Measurements from ENCODE around the gene ARHGAP26. TPM values are rescaled to one million over a fixed set of nuclear protein-coding genes. Genes with fewer than 3 reads are reported as not detected.
"Not testable (repeated sequence)": the region's sequence is repeated elsewhere in the genome, so short reads cannot be mapped to it uniquely, and the experiment has no call there.

Gene ARHGAP26
- polyA plus RNA-seq, 3 donors, result 9.5 to 14.5 (median 14.4) TPM

DNA sequence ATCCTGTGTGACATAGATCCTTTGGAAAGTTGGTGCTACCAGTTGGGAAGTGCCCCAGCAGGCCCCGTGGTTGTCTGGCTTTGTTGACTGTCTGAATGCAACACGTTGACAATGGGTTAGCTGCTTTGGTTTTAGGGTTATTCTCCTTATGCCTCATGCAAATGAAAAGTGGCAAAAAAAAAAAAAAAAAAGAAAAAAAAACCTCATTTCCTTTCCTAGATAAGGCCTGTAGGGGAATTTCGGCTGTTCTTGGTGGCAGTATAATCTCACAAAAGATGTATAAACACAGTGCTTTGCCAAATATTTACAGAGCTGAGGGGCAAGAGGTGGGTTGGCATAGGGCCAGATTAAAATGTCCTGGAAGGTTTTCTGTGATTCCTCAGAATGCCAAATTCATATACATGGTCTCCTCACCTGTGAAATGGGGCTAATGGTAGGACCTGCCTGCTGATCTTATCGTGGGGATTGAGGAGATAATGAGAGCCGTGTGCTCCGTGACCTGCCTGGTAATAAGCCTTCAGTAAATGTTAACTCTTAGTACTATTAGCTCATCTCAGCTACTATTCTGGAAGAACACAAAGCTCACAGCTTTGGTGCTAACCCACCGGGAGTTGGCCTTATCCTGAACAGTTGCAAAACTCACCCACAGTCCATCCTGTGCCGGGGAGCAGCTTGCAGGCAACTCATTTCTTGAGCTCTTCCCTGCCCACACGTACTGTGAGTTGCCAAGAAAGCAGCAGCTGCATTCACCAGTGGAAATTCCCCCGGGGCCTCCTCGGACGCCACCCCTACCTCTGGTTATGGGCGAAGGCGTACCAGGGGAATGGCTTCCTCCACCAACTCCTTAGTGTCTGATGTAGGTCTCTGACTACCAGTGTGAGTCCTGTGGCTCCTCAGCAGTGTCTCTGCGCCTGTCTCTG, 413.0 kb downstream of the ARHGAP26 start:
- DNase-seq, result no peak

DNA sequence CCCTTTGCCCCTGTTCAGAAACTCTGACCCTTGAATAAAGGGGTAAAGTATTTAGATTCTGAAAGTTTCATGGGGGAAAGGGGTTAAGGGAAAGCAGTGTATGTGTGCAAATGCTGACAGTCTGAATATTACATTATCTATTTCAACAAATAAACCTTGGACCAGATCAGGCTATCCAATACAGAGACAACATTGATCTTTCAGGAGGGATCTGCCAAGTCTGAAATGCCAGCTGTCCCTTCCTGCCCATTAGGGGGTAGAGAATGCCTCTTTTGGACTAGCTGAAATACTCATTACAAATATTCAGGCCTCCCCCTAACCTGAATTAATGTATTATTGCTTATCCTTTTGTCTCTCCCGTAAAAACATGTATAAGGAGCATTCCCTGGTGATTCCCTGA, 413.8 kb downstream of the ARHGAP26 start:
- DNase-seq, result no peak

- no peak for DNase-seq
Observed at GRCh38 chr5:143186623-143187022, 416.4 kb downstream of the ARHGAP26 start.

DNA sequence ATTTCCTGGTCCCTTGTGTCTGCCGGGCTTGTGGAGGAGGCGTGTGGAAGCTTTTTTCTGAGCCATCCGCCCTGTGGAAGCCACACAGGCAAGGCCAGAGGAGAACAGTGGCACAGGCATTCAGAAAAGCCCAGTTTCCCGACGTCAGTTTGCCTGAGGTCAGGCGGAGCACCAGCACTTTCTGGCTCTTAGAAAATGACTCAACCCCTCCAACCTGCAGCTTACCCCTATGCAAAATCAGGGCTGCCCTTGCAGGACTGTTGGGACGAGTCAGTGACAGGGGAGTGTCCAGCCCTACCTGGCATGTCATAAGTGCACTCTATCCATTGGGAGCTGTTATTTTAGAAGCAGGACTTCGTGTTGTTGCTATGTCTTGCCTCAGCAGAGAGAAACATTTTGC, 417.3 kb downstream of the ARHGAP26 start:
- DNase-seq, result no peak

DNA sequence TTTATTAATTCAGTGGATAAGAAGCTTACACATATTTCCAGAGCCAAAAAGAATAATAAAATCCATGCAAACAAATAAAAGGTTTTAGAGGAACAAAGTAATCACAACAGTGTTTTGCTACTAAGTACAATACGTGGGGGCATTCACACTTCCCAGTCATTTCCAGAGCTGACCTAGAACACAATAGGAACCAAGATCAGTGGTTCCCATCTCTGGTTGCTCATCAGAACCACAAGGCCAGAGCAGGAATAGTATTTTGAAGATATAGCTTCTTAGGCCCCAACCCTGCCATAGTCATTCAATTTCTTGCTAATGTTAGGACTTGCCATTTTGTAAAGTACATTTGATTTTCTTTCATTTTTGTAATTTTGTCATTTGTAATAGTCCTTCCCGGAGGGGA, 417.9 kb downstream of the ARHGAP26 start:
- no peak for DNase-seq

- DNase-seq, result no peak
Observed at GRCh38 chr5:143188692-143189091, 418.5 kb downstream of the ARHGAP26 start.

DNA sequence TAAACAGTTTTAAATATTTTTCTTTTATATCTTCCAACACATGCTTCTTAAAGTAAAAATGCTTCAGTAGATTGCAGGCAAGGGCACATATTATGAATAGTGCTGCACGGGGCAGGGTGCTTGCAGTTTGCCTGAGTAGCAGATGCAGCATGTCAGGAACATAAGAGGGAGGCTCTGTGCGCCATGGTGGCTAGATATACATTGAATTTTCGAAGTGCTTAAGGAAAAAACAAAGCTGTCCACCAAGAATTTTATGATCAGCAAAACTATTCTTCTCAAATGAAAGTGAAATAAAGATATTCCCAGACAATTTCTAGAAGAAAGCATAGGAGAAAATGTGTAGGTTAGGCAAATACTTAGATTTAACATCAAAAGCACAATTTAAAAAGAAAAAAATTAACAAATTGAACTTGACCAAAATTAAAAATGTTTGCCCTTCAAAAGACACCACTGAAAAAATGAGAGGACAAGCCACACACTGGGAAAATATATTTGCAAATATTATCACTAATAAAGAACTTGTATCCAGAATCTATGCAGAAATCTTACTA, 420.2 kb downstream of the ARHGAP26 start:
- no peak for DNase-seq

DNA sequence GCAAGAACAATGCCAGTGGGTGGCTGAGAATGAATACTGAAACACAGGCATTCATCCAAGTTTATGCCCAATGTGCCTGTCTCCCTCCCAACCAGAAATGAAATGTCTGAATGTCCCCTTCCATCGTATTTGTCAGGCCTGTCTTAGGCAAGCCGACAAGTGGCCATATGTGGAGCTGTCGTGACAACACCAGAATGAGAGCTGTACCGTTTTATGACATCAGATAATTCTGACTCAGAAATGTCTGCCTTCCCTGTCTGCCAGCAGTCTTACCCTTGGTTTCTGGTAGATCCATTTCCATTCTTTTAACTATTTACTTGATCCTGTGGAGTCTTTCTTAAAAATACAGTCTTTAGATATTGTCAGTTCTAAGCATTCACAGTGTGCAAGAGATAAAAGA, 421.5 kb downstream of the ARHGAP26 start:
- no peak for DNase-seq

- DNase-seq, result no peak
Observed at GRCh38 chr5:143192191-143192900, 422.2 kb downstream of the ARHGAP26 start.

GRCh38 chr5:143194206-143194605, 424.0 kb downstream of the ARHGAP26 start:
- DNase-seq, result no peak

- no peak for DNase-seq
Observed at GRCh38 chr5:143194713-143195112, 424.5 kb downstream of the ARHGAP26 start.

DNA sequence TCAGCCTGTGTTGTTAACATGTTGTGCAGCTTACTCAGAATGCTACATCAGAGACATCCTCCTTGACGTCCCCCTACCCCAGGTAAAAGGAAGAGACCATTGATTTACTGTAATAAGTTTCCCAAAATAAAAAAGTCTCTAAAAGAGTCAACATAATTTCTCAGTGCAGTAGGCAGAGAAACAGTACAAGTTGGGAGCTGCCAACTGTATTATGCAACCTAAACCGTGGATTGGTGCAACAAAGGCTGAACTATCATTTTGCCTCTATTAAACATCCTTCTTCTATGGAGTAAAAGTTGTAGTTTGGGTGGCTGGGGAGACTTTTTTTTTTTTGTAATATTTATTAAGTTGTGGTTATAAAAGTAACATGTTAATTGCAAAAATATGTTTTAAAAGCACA, 425.3 kb downstream of the ARHGAP26 start:
- DNase-seq, result no peak

DNA sequence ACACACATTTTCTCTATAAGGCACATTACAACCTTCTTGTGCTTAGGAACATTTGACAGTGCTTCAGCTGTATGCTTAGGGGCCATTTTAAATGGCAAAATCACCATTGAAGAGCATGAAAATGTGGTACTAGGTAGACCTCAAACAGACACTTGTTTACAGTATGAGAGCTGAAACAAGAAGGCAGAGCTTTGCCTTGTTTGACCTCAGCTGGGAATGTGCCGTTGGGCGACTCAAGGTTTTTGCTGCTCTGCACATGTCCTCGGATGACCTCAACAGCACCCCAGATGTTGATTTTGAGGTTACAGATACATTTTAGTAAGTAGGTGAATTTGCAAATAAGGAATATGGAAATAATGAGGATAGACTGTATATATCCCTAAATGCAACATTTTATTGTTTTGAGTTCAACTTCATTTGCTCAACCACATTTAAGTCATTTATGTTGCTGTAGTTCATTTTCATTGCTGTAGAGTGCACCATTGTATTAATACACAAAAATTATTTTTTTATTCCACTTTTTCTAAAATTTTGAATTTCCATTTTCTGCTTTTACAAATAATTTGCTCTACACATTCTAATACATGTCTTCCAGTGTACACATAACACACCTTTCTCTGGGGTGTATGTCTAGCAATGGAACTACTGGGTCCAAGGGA, 426.6 kb downstream of the ARHGAP26 start:
- no peak for DNase-seq

- no peak for DNase-seq
Observed at GRCh38 chr5:143197260-143197656, 427.1 kb downstream of the ARHGAP26 start.

DNA sequence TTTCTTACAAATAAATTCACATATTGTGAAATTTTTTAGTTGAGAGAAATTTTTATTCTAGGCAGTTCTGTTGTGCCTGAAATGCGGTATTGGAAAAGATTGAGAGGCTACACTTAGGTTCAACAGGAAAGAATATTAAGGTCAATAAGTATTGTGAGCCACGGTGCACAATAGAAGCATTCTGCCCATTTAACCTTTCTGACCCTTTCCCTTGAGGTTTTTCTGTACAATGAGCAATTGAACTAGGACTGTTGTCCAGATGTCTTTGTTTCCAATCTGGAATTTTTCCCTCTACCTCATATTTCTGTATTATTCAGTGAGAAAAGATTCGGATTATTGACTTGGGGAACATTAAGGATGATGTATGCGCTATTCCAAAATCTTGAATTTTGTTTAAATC, 428.2 kb downstream of the ARHGAP26 start:
- DNase-seq, result no peak

DNA sequence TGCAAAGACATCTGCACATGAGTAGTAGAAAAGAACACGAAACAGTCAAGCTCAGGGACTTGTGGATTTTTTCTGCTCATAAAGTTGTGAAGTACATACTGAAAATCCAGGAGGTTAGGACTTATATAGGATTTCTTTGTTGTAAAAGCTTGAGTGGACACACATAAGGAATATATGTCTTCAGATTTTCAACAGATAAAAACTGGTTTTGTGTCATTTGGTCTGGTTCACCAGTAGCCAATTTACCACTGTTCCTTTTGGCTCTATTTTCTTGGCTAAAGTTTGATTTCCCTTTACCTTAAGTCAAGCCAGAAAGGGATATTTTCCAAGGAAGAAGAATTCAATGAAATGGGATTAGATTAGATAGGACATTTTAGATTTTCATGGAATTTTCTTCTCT, 429.0 kb downstream of the ARHGAP26 start:
- DNase-seq, result no peak

GRCh38 chr5:143199843-143200242, 429.7 kb downstream of the ARHGAP26 start:
- DNase-seq, result no peak

DNA sequence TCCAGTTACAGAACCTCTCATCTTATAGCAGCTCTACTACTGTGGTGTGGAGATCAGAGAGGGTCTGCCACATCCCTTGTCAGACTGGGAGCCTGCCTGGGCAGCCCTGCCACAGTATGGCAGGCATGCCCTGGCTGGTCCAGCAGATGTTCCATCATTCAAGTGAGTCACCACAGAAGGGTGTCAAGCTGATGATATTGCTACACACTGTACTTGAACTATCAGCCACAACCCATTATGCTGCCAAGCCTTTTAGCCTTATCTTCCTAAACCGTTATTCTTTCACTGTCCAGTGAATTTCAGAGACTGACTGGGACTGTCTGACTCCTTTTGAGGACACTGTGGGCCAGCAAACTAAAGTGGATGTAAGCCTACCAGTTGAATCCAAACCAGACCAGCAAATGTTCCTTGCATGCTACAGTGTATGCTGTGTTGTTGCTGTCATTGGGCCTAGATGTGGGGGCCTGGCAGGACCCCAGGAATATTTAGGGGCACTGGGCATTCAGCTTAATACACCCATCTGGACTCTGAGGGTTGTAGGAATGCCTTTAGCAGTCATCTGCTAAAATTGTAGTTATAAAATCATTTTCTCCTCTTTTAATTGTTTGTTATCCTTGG, 430.7 kb downstream of the ARHGAP26 start:
- DNase-seq, result no peak

DNA sequence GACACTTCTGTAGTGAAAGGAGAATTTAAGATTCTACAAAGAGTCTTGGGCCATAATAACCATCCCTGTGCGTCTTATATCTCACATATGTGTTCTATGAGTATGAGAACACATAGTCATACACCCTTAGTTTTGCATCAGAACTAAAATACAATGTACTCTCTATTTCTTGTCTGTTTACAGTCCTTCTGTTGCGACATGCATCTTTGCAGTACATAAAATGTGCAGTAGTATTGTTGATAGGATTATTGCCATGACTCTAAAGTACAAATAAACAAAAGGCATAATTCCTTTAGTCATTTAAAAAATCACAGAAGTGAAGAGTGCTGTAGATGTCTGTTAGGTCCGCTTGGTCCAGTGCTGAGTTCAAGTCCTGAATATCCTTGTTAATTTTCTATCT, 431.4 kb downstream of the ARHGAP26 start:
- no peak for DNase-seq

- DNase-seq, result not testable (repeated sequence)
Observed at GRCh38 chr5:143203301-143203956, 433.3 kb downstream of the ARHGAP26 start.

Measured in renal pelvis (tissue), 4 donors.